COLO829 (cell line): ENCODE data around the gene IL20RA.
"Not testable (repeated sequence)": the region's sequence is repeated elsewhere in the genome, so short reads cannot be mapped to it uniquely, and the experiment has no call there.

ENCODE experiments used
- DNase-seq: peaks from one replicate; pipeline ENCODE4 v3.0.0; 2012; ENCODE audit warnings: low spot score

Gene IL20RA

DNA sequence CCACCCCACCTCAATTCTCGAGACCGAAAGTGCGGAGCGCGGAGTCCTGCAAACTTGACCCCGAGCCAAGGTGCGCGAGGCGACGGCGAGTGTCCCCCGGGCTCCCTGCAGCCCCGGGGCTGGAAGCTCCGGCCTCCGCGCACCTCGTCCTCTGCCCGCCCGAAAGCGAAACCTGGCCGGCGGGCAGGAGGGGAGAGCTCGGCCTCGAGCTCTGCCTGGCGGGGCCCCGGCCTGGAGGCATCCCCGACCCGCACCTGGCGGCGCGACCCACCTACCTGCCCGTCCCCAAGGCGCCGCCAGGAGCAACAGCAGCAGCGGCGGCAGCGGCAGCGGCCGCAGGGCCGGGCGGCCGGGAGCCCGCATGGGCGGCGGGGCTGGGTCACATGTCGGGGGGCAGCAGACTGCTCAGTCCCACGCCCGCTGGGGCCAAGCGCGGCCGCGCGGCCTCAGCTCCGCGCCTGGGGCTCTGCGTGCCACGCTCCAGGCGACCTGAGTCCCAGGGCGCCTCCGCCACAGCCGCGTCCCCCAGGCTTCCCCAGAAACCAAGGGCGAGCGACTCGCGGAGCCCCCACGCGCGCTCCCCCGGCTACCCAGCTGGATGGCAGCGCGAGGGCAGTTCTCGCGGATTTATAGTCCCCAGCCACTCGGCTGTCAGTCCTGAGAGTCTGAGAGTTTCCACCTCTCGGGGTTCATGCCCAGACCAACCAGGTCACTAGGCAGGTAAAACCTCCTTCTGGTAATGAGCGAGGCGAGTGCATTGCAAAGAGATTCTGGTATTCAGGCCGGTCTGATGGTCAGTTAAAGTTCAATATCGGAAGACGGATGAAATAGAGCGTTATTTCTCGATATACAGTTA, at the start of gene IL20RA:
Gene IL20RA, minus strand, starts transcription at position 600 of the 856 bp plus-strand sequence. Its CDS starts 237 bp downstream, at position 363.
- no peak for DNase-seq

- DNase-seq, result no peak
Measured at GRCh38 chr6:137093183-137094069, 48.7 kb upstream of the IL20RA start.

DNA sequence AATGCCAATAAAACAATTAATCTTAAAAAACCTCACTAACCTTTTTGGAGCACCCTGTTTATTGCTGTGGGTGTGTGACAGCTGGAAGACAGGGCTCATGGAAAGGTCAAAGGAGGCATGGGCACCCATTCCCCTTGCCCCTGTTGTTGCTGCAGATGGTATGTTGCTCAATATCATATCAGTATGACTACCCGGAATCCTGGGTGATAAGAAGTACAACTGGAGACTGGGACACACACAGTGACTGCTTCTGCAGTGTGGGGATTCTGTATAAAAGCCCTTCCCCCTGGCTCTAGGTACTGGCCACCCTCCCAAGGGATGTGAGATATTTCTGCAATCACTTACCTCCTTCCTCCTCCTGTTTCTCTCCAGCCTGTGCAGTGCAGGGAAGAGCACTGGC, 47.3 kb upstream of the IL20RA start:
- no peak for DNase-seq

DNA sequence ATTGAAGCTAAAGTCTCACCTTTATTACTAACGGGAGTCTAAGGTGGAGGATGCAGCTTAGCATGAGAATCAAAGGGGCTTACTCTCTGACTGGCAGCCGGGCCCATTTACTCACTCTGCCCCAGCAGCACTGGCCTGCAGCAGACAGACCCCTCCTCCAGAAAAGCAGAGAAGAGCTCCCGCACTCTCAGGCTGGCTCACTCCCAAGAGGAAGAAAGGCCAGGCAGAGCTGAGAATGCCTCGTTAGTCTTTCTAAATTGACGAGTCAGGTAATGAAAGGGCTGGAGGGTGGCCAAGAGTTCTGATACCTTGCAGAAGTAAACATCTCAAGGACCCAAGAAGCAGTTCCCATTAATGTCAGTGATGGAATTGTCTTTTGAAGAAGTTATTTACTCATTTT, 44.5 kb upstream of the IL20RA start:
- DNase-seq, result no peak

- DNase-seq, result no peak
Measured at GRCh38 chr6:137087902-137088301, 43.1 kb upstream of the IL20RA start.

GRCh38 chr6:137086031-137086430, 41.3 kb upstream of the IL20RA start:
- DNase-seq, result no peak

DNA sequence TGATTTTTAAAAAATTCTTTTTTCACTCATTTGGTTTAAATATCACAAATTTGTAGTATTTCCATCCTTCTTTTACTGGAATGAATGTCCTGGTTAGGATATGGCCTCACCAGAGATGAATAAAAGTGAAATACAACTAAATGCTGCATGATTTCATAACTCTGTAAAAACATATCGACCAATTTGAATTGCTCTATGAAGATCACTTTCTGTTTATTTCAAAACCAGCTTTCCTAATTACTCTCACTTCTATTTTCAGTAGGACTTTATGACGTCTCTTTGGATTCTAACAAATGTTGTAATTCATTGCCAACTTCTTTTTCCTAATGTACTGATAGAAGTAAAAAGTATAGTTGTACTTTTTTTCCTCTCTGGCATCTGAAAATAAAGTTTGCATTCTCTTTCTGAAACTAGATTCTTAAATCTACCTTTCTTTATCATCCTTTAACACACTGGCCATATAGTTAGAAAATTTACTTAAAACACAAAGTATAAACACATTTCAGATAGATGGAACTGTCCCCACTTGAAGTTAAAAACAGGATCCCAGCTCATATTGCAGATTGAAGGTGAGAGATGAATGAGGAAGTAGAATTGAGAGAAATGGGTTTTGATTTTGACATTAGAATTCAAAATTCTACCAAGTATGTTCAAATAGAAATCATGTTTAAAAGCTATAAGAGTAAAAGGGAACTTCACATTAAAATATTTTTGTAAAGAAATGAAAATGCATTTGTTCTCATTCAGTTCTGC, 40.3 kb upstream of the IL20RA start:
- no peak for DNase-seq

DNA sequence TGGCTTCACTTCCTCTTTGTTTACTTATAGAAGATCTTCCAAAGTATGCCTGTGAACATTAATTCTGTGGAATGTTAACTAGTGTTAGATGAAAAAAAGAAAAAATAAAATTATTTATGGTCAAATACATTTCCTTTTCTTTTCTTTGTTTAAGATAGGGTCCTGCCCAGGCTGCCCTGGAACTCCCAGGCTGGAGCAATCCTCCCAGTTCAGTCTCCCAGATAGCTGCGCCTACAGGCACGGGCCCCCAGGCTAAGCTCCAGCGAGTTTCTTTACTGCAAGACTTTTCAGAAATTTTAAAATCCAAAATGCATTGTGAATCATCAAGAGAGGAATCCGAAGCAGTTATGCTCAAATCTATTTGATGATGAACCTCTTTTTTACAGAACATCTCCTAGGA, 39.3 kb upstream of the IL20RA start:
- DNase-seq, result no peak

GRCh38 chr6:137081997-137082396, 37.2 kb upstream of the IL20RA start:
- no peak for DNase-seq

DNA sequence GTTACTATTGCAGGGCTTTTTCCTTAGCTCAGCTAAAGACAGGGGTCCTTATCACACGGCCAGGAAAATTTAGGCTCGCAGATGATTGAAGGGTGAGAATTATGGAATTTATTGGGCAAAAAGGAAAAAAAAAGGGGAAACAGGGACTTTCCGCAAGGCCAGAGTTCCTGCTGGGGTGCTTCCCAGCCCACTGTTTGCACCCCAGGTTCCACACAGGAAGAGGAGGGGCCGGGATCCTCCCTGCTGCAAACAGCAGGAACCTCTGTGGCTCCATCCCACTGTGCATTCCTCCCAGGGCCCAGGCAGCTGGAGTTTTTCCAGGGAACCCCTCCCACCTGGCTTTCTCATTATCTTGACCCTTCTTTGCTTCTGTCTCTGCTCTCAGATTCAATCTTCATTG, 35.9 kb upstream of the IL20RA start:
- DNase-seq, result no peak

DNA sequence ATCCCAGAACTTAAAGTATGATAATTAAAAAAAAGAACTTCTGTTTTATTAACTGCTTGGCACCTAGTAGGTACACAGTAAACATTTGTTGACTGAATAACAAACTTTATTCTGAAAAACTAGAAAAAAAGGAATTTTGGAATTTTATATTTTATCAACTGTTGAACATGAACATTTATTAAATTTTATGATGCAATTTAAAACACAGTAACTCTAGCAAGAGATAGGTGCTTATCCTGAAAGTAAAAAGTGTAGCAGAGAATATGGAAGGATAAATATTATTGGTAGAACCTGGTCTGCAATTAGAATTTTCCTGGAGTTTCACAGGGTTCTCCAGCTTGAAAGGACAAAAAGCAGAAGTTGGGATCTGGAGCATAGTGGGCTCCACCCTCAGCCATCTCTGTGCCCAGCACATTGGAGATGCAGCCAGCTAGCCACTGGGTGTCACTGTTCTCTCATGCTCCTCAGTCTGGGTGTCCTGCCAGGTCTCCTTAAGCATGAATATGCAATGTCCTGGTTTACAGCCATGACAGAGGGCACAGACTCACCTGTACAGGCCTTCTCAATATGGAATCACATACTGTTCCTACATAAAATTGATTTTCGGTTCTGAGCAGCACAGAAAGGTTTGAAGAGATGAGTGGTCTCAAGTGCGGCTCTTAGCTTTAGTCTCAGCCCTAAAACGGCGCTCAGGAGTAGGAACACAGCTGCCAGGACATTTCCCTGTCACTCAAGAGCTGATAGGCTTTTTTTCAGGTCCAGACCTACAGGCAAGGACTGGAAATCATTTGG, 31.7 kb upstream of the IL20RA start:
- DNase-seq, result peak; percentile 31

DNA sequence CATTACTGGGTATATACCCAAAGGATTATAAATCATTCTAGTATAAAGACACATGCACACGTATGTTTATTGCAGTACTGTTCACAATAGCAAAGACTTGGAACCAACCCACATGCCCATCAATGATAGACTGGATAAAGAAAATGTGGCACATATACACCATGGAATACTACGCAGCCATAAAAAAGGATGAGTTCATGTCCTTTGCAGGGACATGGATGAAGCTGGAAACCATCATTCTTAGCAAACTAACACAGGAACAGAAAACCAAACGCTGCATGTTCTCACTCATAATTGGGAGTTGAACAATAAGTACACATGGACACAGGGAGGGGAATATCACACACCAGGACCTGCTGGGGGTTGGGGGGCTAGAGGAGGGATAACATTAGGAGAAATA, 31.0 kb upstream of the IL20RA start:
- DNase-seq, result not testable (repeated sequence)

- DNase-seq, result no peak
Measured at GRCh38 chr6:137070303-137070702, 25.5 kb upstream of the IL20RA start.

GRCh38 chr6:137067399-137067798, 22.6 kb upstream of the IL20RA start:
- DNase-seq, result no peak

DNA sequence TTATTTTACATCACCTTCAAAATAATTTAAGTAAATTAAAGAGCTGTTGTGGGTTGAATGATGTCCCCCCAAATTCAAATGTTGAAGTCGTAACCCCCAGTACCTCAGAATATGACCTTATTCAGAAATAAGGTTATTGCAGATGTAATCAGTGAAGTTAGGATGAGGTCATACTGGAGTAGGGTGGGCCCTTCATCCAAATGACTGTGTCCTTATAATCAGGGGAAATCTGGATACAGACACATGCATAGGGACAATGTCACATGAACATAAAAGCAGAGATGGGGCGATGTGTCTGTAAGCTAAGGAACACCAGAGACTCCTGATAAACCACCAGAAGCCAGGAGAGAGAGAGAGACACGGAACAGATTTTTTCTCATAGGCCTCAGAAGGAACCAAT, 13.3 kb upstream of the IL20RA start:
- no peak for DNase-seq

DNA sequence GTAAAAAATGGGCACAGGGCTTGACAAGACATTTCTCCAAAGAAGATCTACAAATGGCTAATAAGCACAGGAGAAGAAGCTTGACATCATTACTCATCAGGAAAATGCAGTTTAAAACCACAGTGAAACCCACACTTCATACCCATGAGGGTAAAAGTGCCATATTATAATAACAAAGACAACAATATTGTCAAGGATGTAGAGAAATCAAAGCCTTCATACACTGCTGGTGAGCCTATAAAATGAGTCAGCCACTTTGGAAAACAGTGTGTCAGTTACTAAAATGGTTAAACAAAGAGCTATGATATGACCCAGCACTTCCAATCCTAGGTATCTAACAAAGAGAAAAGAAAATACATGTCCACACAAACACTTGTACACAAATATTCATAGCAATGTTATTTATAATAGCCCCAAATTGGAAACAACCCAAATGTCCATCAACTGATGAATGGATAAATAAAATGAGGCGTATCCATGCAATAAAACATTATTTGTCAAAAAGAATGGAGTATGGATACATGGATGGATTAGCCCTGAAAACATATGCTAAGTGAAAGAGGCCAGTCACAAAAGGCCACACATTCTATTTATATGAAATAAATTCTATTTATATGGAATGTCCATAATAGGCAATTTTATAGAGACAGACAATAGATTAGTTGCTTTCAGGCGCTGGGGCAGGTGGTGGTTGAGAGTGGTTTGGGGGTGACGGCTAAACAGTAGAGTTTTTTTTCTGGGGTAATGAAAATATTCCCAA, 11.5 kb upstream of the IL20RA start:
- DNase-seq, result peak; percentile 38

GRCh38 chr6:137051790-137052472, 7.2 kb upstream of the IL20RA start:
- DNase-seq, result no peak

- no peak for DNase-seq
Measured at GRCh38 chr6:137049095-137049494, 4.3 kb upstream of the IL20RA start.

- DNase-seq, result no peak
Measured at GRCh38 chr6:137046871-137047412, 2.2 kb upstream of the IL20RA start.
